ENCODE measurements around the gene RAB43.
A peak's percentile ranks its signal among the peaks of the same experiment; 100 is the strongest.
"Not testable (repeated sequence)": the region's sequence is repeated elsewhere in the genome, so short reads cannot be mapped to it uniquely, and the experiment has no call there.

Gene RAB43

GRCh38 chr3:129112308-129113052 lies 9.1 kb downstream of the RAB43 start:
- peak; percentile 75 for DNase-seq (ENCODE audit: low read depth)
- no peak for TF ChIP-seq CTCF (conservative IDR thresholded peaks at IDR 0.05; ENCODE audit: low read length)
- H3K4me3 ChIP-seq (ENCODE audit: low read length): no peak overlapping the region

GRCh38 chr3:129111076-129111780 lies 10.4 kb downstream of the RAB43 start:
- not testable (repeated sequence) for H3K4me3 ChIP-seq (ENCODE audit: low read length); DNase-seq (ENCODE audit: low read depth)

- no peak for TF ChIP-seq CTCF (conservative IDR thresholded peaks at IDR 0.05; ENCODE audit: low read length)
- DNase-seq (ENCODE audit: low read depth): no peak
- H3K4me3 ChIP-seq (ENCODE audit: low read length): no peak overlapping the region
Observed at GRCh38 chr3:129107793-129108192, 13.8 kb downstream of the RAB43 start.

GRCh38 chr3:129106866-129107565 lies 14.6 kb downstream of the RAB43 start:
- no peak for TF ChIP-seq CTCF (conservative IDR thresholded peaks at IDR 0.05; ENCODE audit: low read length)
- no peak overlapping the region for H3K4me3 ChIP-seq (ENCODE audit: low read length)
- DNase-seq (ENCODE audit: low read depth): no peak

- DNase-seq (ENCODE audit: low read depth): no peak
- TF ChIP-seq CTCF (conservative IDR thresholded peaks at IDR 0.05; ENCODE audit: low read length): no peak
- H3K4me3 ChIP-seq (ENCODE audit: low read length): no peak overlapping the region
Observed at GRCh38 chr3:129106320-129106719, 15.3 kb downstream of the RAB43 start.

GRCh38 chr3:129105862-129106261 lies 15.7 kb downstream of the RAB43 start:
- DNase-seq (ENCODE audit: low read depth): no peak
- H3K4me3 ChIP-seq (ENCODE audit: low read length): no peak overlapping the region
- no peak for TF ChIP-seq CTCF (conservative IDR thresholded peaks at IDR 0.05; ENCODE audit: low read length)

- no peak for TF ChIP-seq CTCF (conservative IDR thresholded peaks at IDR 0.05; ENCODE audit: low read length)
- no peak overlapping the region for H3K4me3 ChIP-seq (ENCODE audit: low read length)
- DNase-seq (ENCODE audit: low read depth): no peak
Observed at GRCh38 chr3:129104498-129105079, 17.0 kb downstream of the RAB43 start.

Data from AG10803 (cell line).